HepG2 (cell line): ENCODE measurements around the gene LRRC28. TPM values are rescaled to one million over a fixed set of nuclear protein-coding genes. Genes with fewer than 3 reads are reported as not detected.

Experiments used
- ATAD3A ChIP-seq: sonication (generic); formaldehyde crosslinking; IDR thresholded peaks from 2 replicates; pipeline ENCODE4 v1.4.0; 2020; ENCODE audit warnings: missing genetic modification reagents
- CHD4 ChIP-seq: fragments of 200-600 bp; sonication (generic); IDR thresholded peaks from 2 replicates; pipeline ENCODE4 v1.7.0; 2017; ENCODE audit warnings: mild to moderate bottlenecking, low read length, borderline replicate concordance
- DNMT3B ChIP-seq: conservative IDR thresholded peaks from 2 replicates; pipeline ENCODE4 v1.6.1; 2016; ENCODE audit warnings: missing biosample characterization, control low read depth
- GATAD1 ChIP-seq: IDR thresholded peaks from 2 replicates; pipeline ENCODE4 v1.6.1; 2016; ENCODE audit warnings: missing genetic modification reagents, missing compliant biosample characterization
- HNF4A ChIP-seq: sonication (generic); formaldehyde crosslinking; IDR thresholded peaks from 2 replicates; pipeline ENCODE4 v1.4.0; 2020; ENCODE audit warnings: missing genetic modification reagents
- IKZF4 ChIP-seq: sonication (generic); formaldehyde crosslinking; IDR thresholded peaks from 2 replicates; pipeline ENCODE4 v1.5.1; 2020; ENCODE audit warnings: borderline replicate concordance, mild to moderate bottlenecking, low read depth, missing genetic modification reagents; ENCODE audit errors: not compliant biosample characterization
- KDM5A ChIP-seq: fragments of 200-600 bp; sonication (generic); IDR thresholded peaks from 2 replicates; pipeline ENCODE4 v1.7.0; 2018; ENCODE audit warnings: antibody characterized with exemption, mild to moderate bottlenecking, low read length, borderline replicate concordance
- KLF13 ChIP-seq: sonication (generic); formaldehyde crosslinking; IDR thresholded peaks from 2 replicates; pipeline ENCODE4 v1.4.0; 2020; ENCODE audit warnings: mild to moderate bottlenecking, missing genetic modification reagents
- MYNN ChIP-seq: sonication (generic); formaldehyde crosslinking; IDR thresholded peaks from 2 replicates; pipeline ENCODE4 v1.4.0; 2020; ENCODE audit warnings: mild to moderate bottlenecking, low read depth, missing genetic modification reagents
- POLR2A ChIP-seq, 2 experiments: IDR thresholded peaks; 2 replicates each; pipeline ENCODE4 v1.6.1; 2011; ENCODE audit warnings: low read depth in 2 of 2, low read length in 2 of 2, mild to moderate bottlenecking in 1 of 2, moderate library complexity in 1 of 2; ENCODE audit not compliant: insufficient read depth in 1 of 2
- RBAK ChIP-seq: sonication (generic); formaldehyde crosslinking; IDR thresholded peaks from 2 replicates; pipeline ENCODE4 v1.5.1; 2020; ENCODE audit warnings: mild to moderate bottlenecking, missing genetic modification reagents
- SALL1 ChIP-seq: sonication (generic); formaldehyde crosslinking; IDR thresholded peaks from 2 replicates; pipeline ENCODE4 v1.8.0; 2022; ENCODE audit warnings: mild to moderate bottlenecking, missing genetic modification reagents
- SNRNP70 ChIP-seq: fragments of 200-400 bp; formaldehyde crosslinking; IDR thresholded peaks from 2 replicates; pipeline ENCODE4 v1.6.1; 2017; ENCODE audit warnings: mild to moderate bottlenecking, low read depth, low read length, moderate library complexity
- ZNF354B ChIP-seq: sonication (generic); formaldehyde crosslinking; IDR thresholded peaks from 2 replicates; pipeline ENCODE4 v1.8.0; 2022; ENCODE audit warnings: mild to moderate bottlenecking, missing genetic modification reagents
- polyA plus RNA-seq, 8 experiments: library from polyadenylated mRNA; depleted of rRNA in 3 of 8; stranded (reverse) in 7 of 8; unstranded in 1 of 8; fragments of >200 nt; fragmentation: Illumina TruSeq in 4 of 8; extraction: Trizol in 4 of 8; gene quantifications; 2 replicates each; pipeline versions ENCODE4 v1.2.1 to v1.2.3, GENCODE V29; 2011 to 2016; ENCODE audit warnings: low read depth in 4 of 8, missing spikeins in 1 of 8, mixed read lengths in 1 of 8; ENCODE audit not compliant: insufficient read depth in 1 of 8
- total RNA-seq, 5 experiments: library from RNA; depleted of rRNA; stranded (reverse); fragments of >200 nt; fragmentation: Illumina TruSeq; extraction: Trizol; gene quantifications; 2 replicates each; pipeline ENCODE4 v1.2.3, GENCODE V29; 2016; ENCODE audit warnings: low read depth in 1 of 5
- TF ChIP-seq, protein P1 (sequence below): conservative IDR thresholded peaks from 2 replicates; pipeline ENCODE4 v1.6.1; 2018; ENCODE audit warnings: missing genetic modification reagents
- TF ChIP-seq, protein P2 (sequence below): sonication (generic); formaldehyde crosslinking; IDR thresholded peaks from 2 replicates; pipeline ENCODE4 v1.5.1; 2020; ENCODE audit warnings: mild to moderate bottlenecking, moderate library complexity, missing genetic modification reagents
- TF ChIP-seq, protein P3 (sequence below): sonication (generic); formaldehyde crosslinking; conservative IDR thresholded peaks from 2 replicates; pipeline ENCODE4 v1.4.0; 2020; ENCODE audit warnings: missing genetic modification reagents
- TF ChIP-seq, protein P4 (sequence below): sonication (generic); formaldehyde crosslinking; IDR thresholded peaks from 2 replicates; pipeline ENCODE4 v1.4.0; 2020; ENCODE audit warnings: missing genetic modification reagents
- TF ChIP-seq, protein P5 (sequence below): sonication (generic); formaldehyde crosslinking; IDR thresholded peaks from 2 replicates; pipeline ENCODE4 v1.8.1; 2023; ENCODE audit warnings: mild to moderate bottlenecking, missing genetic modification reagents
- TF ChIP-seq, protein P6 (sequence below): sonication (generic); formaldehyde crosslinking; IDR thresholded peaks from 2 replicates; pipeline ENCODE4 v1.4.0; 2020; ENCODE audit warnings: missing genetic modification reagents, borderline replicate concordance

Gene LRRC28
- total and polyA plus RNA-seq, 2 of the 13 experiments (the other 11 are each of a cell fraction or from before 2014, with no cell fraction given), result 17.5 to 21.3 TPM

DNA sequence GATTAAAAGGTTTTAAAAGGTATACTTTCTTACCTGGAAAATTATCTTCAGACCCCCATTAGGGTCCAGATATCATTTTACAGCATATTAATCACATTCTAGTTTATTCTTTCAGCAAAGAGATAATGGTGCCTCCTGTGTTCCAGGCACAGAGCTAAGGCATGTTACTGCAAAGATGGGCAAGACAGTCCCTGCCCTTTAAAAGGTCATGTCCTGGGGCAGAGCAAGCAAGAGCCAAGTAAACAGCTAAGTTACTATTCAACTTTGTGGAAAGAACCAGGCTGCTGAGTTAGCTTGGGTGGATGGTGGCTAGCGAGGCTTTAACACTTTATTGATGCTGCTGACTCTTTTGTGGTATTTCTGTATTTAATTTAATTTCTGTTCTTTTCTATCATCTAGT lies 75.0 kb downstream of the LRRC28 start (continued):
- TF ChIP-seq, protein P1, sequence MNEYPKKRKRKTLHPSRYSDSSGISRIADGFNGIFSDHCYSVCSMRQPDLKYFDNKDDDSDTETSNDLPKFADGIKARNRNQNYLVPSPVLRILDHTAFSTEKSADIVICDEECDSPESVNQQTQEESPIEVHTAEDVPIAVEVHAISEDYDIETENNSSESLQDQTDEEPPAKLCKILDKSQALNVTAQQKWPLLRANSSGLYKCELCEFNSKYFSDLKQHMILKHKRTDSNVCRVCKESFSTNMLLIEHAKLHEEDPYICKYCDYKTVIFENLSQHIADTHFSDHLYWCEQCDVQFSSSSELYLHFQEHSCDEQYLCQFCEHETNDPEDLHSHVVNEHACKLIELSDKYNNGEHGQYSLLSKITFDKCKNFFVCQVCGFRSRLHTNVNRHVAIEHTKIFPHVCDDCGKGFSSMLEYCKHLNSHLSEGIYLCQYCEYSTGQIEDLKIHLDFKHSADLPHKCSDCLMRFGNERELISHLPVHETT (CRISPR knock-in tag), result no peak
- no peak for TF ChIP-seq RBAK (CRISPR knock-in tag)
- no peak for TF ChIP-seq GATAD1 (CRISPR knock-in tag)
- TF ChIP-seq SALL1, result peak; percentile 60; the same call in 1 of the 2 replicates
- TF ChIP-seq, protein P2, sequence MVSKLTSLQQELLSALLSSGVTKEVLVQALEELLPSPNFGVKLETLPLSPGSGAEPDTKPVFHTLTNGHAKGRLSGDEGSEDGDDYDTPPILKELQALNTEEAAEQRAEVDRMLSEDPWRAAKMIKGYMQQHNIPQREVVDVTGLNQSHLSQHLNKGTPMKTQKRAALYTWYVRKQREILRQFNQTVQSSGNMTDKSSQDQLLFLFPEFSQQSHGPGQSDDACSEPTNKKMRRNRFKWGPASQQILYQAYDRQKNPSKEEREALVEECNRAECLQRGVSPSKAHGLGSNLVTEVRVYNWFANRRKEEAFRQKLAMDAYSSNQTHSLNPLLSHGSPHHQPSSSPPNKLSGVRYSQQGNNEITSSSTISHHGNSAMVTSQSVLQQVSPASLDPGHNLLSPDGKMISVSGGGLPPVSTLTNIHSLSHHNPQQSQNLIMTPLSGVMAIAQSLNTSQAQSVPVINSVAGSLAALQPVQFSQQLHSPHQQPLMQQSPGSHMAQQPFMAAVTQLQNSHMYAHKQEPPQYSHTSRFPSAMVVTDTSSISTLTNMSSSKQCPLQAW, result peak; percentile 48; the same call in 1 of the 2 replicates
- no peak for TF ChIP-seq ATAD3A (CRISPR knock-in tag)
- TF ChIP-seq, protein P3, sequence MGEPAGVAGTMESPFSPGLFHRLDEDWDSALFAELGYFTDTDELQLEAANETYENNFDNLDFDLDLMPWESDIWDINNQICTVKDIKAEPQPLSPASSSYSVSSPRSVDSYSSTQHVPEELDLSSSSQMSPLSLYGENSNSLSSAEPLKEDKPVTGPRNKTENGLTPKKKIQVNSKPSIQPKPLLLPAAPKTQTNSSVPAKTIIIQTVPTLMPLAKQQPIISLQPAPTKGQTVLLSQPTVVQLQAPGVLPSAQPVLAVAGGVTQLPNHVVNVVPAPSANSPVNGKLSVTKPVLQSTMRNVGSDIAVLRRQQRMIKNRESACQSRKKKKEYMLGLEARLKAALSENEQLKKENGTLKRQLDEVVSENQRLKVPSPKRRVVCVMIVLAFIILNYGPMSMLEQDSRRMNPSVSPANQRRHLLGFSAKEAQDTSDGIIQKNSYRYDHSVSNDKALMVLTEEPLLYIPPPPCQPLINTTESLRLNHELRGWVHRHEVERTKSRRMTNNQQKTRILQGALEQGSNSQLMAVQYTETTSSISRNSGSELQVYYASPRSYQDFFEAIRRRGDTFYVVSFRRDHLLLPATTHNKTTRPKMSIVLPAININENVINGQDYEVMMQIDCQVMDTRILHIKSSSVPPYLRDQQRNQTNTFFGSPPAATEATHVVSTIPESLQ (CRISPR knock-in tag), result no peak
- TF ChIP-seq, protein P4, sequence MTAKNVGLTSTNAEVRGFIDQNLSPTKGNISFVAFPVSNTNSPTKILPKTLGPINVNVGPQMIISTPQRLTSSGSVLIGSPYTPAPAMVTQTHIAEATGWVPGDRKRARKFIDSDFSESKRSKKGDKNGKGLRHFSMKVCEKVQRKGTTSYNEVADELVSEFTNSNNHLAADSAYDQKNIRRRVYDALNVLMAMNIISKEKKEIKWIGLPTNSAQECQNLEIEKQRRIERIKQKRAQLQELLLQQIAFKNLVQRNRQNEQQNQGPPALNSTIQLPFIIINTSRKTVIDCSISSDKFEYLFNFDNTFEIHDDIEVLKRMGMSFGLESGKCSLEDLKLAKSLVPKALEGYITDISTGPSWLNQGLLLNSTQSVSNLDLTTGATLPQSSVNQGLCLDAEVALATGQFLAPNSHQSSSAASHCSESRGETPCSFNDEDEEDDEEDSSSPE (CRISPR knock-in tag), result no peak
- no peak for TF ChIP-seq POLR2A (IDR thresholded peaks at IDR 0.05; ENCODE audit: insufficient read depth in 1 of 2, low read depth in 2 of 2, low read length in 2 of 2)
- no peak for TF ChIP-seq SNRNP70
- TF ChIP-seq IKZF4 (CRISPR knock-in tag), result no peak
- no peak for TF ChIP-seq KDM5A
- no peak for TF ChIP-seq KLF13
- TF ChIP-seq HNF4A (CRISPR knock-in tag), result peak; percentile 56
- TF ChIP-seq, protein P5, sequence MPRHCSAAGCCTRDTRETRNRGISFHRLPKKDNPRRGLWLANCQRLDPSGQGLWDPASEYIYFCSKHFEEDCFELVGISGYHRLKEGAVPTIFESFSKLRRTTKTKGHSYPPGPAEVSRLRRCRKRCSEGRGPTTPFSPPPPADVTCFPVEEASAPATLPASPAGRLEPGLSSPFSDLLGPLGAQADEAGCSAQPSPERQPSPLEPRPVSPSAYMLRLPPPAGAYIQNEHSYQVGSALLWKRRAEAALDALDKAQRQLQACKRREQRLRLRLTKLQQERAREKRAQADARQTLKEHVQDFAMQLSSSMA (CRISPR knock-in tag), result no peak
- TF ChIP-seq MYNN, result no peak
- no peak for TF ChIP-seq ZNF354B (CRISPR knock-in tag)
- TF ChIP-seq CHD4, result no peak
- no peak for TF ChIP-seq DNMT3B
- TF ChIP-seq, protein P6, sequence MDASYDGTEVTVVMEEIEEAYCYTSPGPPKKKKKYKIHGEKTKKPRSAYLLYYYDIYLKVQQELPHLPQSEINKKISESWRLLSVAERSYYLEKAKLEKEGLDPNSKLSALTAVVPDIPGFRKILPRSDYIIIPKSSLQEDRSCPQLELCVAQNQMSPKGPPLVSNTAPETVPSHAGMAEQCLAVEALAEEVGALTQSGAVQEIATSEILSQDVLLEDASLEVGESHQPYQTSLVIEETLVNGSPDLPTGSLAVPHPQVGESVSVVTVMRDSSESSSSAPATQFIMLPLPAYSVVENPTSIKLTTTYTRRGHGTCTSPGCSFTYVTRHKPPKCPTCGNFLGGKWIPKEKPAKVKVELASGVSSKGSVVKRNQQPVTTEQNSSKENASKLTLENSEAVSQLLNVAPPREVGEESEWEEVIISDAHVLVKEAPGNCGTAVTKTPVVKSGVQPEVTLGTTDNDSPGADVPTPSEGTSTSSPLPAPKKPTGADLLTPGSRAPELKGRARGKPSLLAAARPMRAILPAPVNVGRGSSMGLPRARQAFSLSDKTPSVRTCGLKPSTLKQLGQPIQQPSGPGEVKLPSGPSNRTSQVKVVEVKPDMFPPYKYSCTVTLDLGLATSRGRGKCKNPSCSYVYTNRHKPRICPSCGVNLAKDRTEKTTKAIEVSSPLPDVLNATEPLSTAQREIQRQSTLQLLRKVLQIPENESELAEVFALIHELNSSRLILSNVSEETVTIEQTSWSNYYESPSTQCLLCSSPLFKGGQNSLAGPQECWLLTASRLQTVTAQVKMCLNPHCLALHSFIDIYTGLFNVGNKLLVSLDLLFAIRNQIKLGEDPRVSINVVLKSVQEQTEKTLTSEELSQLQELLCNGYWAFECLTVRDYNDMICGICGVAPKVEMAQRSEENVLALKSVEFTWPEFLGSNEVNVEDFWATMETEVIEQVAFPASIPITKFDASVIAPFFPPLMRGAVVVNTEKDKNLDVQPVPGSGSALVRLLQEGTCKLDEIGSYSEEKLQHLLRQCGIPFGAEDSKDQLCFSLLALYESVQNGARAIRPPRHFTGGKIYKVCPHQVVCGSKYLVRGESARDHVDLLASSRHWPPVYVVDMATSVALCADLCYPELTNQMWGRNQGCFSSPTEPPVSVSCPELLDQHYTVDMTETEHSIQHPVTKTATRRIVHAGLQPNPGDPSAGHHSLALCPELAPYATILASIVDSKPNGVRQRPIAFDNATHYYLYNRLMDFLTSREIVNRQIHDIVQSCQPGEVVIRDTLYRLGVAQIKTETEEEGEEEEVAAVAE (CRISPR knock-in tag), result no peak
